Muscle layer of colon (tissue), 2 donors: ENCODE measurements around the gene CD81.
"Not testable (repeated sequence)": the region's sequence is repeated elsewhere in the genome, so short reads cannot be mapped to it uniquely, and the experiment has no call there.

Experiments
- H3K27ac ChIP-seq: one replicate; pipeline ENCODE4 v1.7.0; 2013; ENCODE audit warnings: low read depth, mild to moderate bottlenecking, low read length, moderate library complexity
- H3K27me3 ChIP-seq, 2 donors: one replicate each; pipeline ENCODE4 v1.7.0; 2013; ENCODE audit warnings: low read length in 2 of 2, mild to moderate bottlenecking in 2 of 2; ENCODE audit not compliant: insufficient read depth in 2 of 2, control insufficient read depth in 1 of 2
- H3K36me3 ChIP-seq: one replicate; pipeline ENCODE4 v1.7.0; 2013; ENCODE audit warnings: mild to moderate bottlenecking, low read length; ENCODE audit not compliant: insufficient read depth
- H3K4me1 ChIP-seq: one replicate; pipeline ENCODE4 v1.7.0; 2013; ENCODE audit warnings: mild to moderate bottlenecking, low read length; ENCODE audit not compliant: insufficient read depth
- H3K4me3 ChIP-seq, 2 donors: one replicate each; pipeline ENCODE4 v1.7.0; 2013; ENCODE audit warnings: low read length in 2 of 2, low read depth in 1 of 2, mild to moderate bottlenecking in 1 of 2, moderate library complexity in 1 of 2
- H3K9ac ChIP-seq: one replicate; pipeline ENCODE4 v1.7.0; 2013; ENCODE audit warnings: low read length
- H3K9me3 ChIP-seq: one replicate; pipeline ENCODE4 v1.7.0; 2013; ENCODE audit warnings: mild to moderate bottlenecking, low read length
- donor health status: abdominal sarcoma.
- donor health status: Adenocarcinoma of cecum.

Gene CD81, protein sequence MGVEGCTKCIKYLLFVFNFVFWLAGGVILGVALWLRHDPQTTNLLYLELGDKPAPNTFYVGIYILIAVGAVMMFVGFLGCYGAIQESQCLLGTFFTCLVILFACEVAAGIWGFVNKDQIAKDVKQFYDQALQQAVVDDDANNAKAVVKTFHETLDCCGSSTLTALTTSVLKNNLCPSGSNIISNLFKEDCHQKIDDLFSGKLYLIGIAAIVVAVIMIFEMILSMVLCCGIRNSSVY

DNA sequence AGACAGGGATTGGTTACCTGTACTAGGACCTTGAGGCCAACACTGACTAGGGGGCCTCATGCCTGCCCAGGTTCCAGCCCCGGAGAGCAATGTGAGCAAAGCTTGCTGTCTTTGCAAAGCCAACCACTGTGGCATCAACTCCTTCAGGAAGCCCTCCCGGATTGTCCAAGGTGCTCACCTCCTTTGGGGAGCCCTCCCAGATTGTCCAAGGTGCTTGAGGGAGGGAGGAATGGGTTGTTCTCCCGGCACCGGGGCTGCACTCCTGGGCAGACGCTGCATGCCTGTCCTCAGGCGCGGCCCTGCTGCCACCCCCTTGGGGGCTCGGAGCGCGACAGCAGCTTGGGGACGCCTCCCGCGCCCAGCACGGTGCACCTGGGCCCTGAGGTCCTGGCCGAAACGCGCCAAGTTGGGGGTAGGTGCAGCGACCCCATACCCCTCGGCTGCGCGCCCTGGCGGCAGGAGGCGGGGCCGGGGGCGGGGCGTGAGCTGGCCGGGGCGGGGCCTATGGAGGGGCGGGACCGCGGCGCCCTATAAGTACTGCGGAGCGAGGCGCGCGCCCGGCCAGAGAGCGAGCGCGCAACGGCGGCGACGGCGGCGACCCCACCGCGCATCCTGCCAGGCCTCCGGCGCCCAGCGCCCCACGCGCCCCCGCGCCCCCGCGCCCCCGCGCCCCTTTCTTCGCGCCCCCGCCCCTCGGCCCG is at the start of gene CD81:
Gene CD81, plus strand, starts transcription at position 560 of the 701 bp plus-strand sequence. CDS start 240 bp downstream, outside the sequence.
- peak within 1 kb of the TSS; percentile 84 to 96 for H3K4me3 ChIP-seq
- no peaks in the 10 kb centered on the region for H3K9me3 ChIP-seq
- peaks cover 40% of the 10 kb centered on the region for H3K4me1 ChIP-seq
- no peaks in the 10 kb centered on the region for H3K27me3 ChIP-seq
- H3K36me3 ChIP-seq = peaks cover 5% of the 10 kb centered on the region
- peak within 1 kb of the TSS; percentile 86 for H3K9ac ChIP-seq
- H3K27ac ChIP-seq = peak within 1 kb of the TSS; percentile 99

DNA sequence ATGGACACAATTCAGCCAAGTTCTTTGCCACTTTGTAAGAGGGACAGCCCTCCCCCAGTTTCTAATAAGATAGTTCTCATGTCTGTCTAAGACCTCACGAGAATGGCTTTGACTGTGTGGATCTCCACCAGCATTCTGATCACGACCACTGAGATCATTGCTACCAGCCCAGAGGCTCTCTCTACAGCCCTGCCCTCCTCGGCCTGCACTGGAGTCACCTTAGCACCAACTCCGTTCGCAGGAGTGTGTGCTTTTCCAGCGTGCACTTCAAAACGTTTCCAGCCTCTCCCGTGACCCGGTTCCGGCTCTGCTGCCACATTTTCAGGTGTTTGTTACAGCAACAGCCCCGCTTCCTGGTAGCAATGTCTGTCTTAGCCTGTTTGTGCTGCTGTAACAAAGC is 49.1 kb upstream of the CD81 start:
- Histone ChIP-seq H3K36me3 (no peaks in the 10 kb centered on the region), H3K27ac (no peak overlapping the region), H3K27me3 (no peaks in the 10 kb centered on the region), H3K9ac (no peak overlapping the region), H3K4me3 (no peak overlapping the region), H3K4me1 (no peaks in the 10 kb centered on the region), H3K9me3 (no peaks in the 10 kb centered on the region)

DNA sequence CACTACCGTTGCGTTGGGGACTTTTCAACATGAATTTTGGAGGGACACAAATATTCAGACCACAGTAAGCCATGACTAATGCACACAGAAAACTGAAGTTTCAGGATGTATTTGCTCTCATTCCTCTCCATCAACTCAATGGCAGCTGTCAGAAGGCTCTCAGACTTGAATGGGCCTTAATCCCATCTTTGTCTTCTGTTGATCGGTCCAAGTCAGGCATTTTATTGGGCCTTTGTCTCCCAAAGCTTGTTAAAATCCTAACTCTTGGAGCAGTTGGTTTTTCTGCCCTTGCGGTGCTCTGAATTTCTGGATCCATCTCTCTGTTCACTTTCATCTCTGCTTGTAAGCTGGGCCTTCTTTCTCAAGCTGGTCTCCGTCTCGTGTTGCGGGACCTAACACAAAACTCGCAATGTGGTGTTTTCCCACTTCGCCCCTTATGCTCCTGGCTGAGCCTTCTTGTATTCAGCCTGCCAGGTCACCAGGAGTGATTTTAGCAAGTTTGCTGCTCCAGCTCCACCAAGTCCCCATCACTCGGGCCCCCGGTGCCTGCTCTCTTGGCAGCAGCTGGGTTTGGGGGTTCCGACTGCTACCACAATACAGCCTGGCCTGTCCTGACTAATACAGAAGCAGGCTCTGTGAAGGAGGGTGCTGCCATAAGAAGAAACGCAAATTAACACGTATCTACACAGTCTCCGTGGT is 48.3 kb upstream of the CD81 start:
- no peak overlapping the region for H3K9ac ChIP-seq
- no peaks in the 10 kb centered on the region for H3K4me1 ChIP-seq
- no peaks in the 10 kb centered on the region for H3K36me3 ChIP-seq
- no peaks in the 10 kb centered on the region for H3K27me3 ChIP-seq
- no peak overlapping the region for H3K27ac ChIP-seq
- no peak overlapping the region for H3K4me3 ChIP-seq
- H3K9me3 ChIP-seq = no peaks in the 10 kb centered on the region

- Histone ChIP-seq H3K9me3 (no peaks in the 10 kb centered on the region), H3K27ac (no peak overlapping the region), H3K4me3 (no peak overlapping the region), H3K9ac (no peak overlapping the region), H3K4me1 (no peaks in the 10 kb centered on the region), H3K27me3 (no peaks in the 10 kb centered on the region), H3K36me3 (no peaks in the 10 kb centered on the region)
Observed at GRCh38 chr11:2329551-2329950, 47.6 kb upstream of the CD81 start.

- no peaks in the 10 kb centered on the region for H3K4me1 ChIP-seq
- H3K36me3 ChIP-seq = no peaks in the 10 kb centered on the region
- H3K9ac ChIP-seq = no peak overlapping the region
- H3K9me3 ChIP-seq = no peaks in the 10 kb centered on the region
- H3K27ac ChIP-seq = no peak overlapping the region
- no peak overlapping the region for H3K4me3 ChIP-seq
- H3K27me3 ChIP-seq = no peaks in the 10 kb centered on the region
Observed at GRCh38 chr11:2330696-2331095, 46.4 kb upstream of the CD81 start.

GRCh38 chr11:2331404-2331803 is 45.7 kb upstream of the CD81 start:
- Histone ChIP-seq H3K27me3 (no peaks in the 10 kb centered on the region), H3K9ac (no peak overlapping the region)

GRCh38 chr11:2332569-2332968 is 44.5 kb upstream of the CD81 start:
- not testable (repeated sequence) for H3K9ac ChIP-seq, H3K4me3 ChIP-seq, H3K27ac ChIP-seq, H3K4me1 ChIP-seq, H3K9me3 ChIP-seq, H3K27me3 ChIP-seq, H3K36me3 ChIP-seq

More at GRCh38 chr11:2331404-2331803, 45.7 kb upstream of the CD81 start:
- H3K4me3 ChIP-seq = no peak overlapping the region
- no peaks in the 10 kb centered on the region for H3K4me1 ChIP-seq
- H3K36me3 ChIP-seq = no peaks in the 10 kb centered on the region
- no peak overlapping the region for H3K27ac ChIP-seq
- no peaks in the 10 kb centered on the region for H3K9me3 ChIP-seq

DNA sequence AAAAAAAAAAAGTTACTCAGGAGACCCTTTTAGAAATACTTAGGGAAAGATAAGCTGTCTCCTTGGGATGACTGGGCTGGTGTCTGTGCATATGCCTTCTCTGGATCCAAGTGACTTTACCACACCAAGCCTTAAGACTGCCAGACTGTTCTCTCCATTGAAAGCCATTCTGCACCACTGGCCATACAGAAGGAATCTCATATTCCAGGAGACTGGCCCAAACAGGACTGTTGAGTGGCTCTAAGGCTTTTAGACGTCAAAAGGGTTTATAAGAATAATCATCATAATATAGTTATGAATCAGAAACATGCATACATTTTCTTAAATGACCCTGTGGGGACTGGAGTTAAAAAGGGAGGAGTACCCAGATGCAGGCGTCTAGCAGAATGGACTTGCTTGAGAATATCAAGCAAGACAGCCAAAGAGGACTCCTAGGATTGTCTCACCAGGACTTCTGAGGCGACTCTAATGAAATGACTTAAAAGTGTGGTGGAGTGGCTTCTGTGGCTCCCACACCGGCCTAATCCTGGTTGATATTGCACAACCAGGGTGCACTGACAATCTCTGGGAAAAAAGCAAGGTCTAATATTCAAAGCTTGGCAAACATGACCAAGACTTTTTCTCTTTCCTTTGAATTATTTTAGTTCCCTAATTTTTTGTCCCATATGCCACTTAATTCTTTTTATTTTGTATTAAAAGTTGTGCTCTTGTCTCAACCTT is 43.5 kb upstream of the CD81 start:
- not testable (repeated sequence) for H3K9me3 ChIP-seq, H3K4me1 ChIP-seq, H3K27me3 ChIP-seq, H3K4me3 ChIP-seq, H3K36me3 ChIP-seq, H3K9ac ChIP-seq, H3K27ac ChIP-seq

GRCh38 chr11:2335286-2335685 is 41.8 kb upstream of the CD81 start:
- H3K27ac ChIP-seq, H3K4me3 ChIP-seq, H3K9ac ChIP-seq, H3K27me3 ChIP-seq, H3K36me3 ChIP-seq, H3K9me3 ChIP-seq, H3K4me1 ChIP-seq: not testable (repeated sequence)

DNA sequence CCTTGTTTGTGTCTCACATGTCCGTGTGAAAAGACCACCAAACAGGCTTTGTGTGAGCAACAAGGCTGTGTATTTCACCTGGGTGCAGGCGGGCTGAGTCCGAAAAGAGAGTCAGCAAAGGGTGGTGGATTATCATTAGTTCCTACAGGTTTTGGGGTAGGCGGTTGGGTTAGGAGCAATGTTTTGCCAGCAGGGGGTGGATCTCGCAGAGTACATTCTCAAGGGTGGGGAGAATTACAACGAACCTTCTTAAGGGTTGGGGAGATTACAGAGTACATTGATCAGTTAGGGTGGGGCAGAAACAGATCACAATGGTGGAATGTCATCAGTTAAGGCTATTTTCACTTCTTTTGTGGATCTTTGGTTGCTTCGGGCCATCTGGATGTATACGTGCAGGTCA is 38.4 kb upstream of the CD81 start:
- not testable (repeated sequence) for H3K36me3 ChIP-seq, H3K4me3 ChIP-seq, H3K4me1 ChIP-seq, H3K27ac ChIP-seq, H3K9me3 ChIP-seq, H3K9ac ChIP-seq, H3K27me3 ChIP-seq

DNA sequence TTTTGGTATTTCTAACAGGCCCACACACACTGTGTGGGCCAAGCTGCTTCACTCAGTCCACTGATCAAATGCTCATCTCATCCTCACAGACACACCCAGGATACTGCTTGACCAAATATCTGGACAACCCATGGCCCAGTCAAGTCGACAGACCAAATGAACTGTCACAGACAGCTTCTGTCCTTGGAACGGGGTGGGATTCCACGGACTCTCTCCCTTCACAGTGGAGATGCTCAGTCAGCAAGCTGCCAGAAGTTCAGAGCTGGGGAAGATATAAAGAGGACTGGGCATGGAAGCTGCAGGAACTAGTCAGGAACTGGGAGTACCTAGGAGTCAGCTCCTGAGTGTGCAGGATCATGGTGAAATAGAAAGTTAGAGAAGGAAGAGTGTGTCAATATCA is 34.6 kb upstream of the CD81 start:
- H3K36me3 ChIP-seq = no peaks in the 10 kb centered on the region
- no peaks in the 10 kb centered on the region for H3K27me3 ChIP-seq
- H3K4me1 ChIP-seq = no peaks in the 10 kb centered on the region
- H3K9me3 ChIP-seq = no peaks in the 10 kb centered on the region
- H3K9ac ChIP-seq = no peak overlapping the region
- no peak overlapping the region for H3K27ac ChIP-seq
- H3K4me3 ChIP-seq = no peak overlapping the region
